Muscle layer of colon (tissue), 2 donors: Measurements from ENCODE around the gene PLCH1.
"Not testable (repeated sequence)": the region's sequence is repeated elsewhere in the genome, so short reads cannot be mapped to it uniquely, and the experiment has no call there.

Experiments
- H3K27ac ChIP-seq: one replicate; pipeline ENCODE4 v1.7.0; 2013; ENCODE audit warnings: low read depth, mild to moderate bottlenecking, low read length, moderate library complexity
- H3K27me3 ChIP-seq, 2 donors: one replicate each; pipeline ENCODE4 v1.7.0; 2013; ENCODE audit warnings: low read length in 2 of 2, mild to moderate bottlenecking in 2 of 2; ENCODE audit not compliant: insufficient read depth in 2 of 2, control insufficient read depth in 1 of 2
- H3K36me3 ChIP-seq: one replicate; pipeline ENCODE4 v1.7.0; 2013; ENCODE audit warnings: mild to moderate bottlenecking, low read length; ENCODE audit not compliant: insufficient read depth
- H3K4me1 ChIP-seq: one replicate; pipeline ENCODE4 v1.7.0; 2013; ENCODE audit warnings: mild to moderate bottlenecking, low read length; ENCODE audit not compliant: insufficient read depth
- H3K4me3 ChIP-seq, 2 donors: one replicate each; pipeline ENCODE4 v1.7.0; 2013; ENCODE audit warnings: low read length in 2 of 2, low read depth in 1 of 2, mild to moderate bottlenecking in 1 of 2, moderate library complexity in 1 of 2
- H3K9ac ChIP-seq: one replicate; pipeline ENCODE4 v1.7.0; 2013; ENCODE audit warnings: low read length
- H3K9me3 ChIP-seq: one replicate; pipeline ENCODE4 v1.7.0; 2013; ENCODE audit warnings: mild to moderate bottlenecking, low read length
- donor health status: abdominal sarcoma.
- donor health status: Adenocarcinoma of cecum.

Gene PLCH1

GRCh38 chr3:155637567-155637966 lies 107.3 kb downstream of the PLCH1 start:
- no peak overlapping the region for H3K4me3 ChIP-seq
- H3K4me1 ChIP-seq: no peaks in the 10 kb centered on the region
- no peaks in the 10 kb centered on the region for H3K9me3 ChIP-seq
- H3K9ac ChIP-seq: no peak overlapping the region
- no peaks in the 10 kb centered on the region for H3K27me3 ChIP-seq
- no peaks in the 10 kb centered on the region for H3K36me3 ChIP-seq
- H3K27ac ChIP-seq: no peak overlapping the region

GRCh38 chr3:155635056-155635455 lies 109.8 kb downstream of the PLCH1 start:
- no peaks in the 10 kb centered on the region for H3K4me1 ChIP-seq
- no peak overlapping the region for H3K27ac ChIP-seq
- H3K4me3 ChIP-seq: no peak overlapping the region
- no peaks in the 10 kb centered on the region for H3K9me3 ChIP-seq
- H3K36me3 ChIP-seq: no peaks in the 10 kb centered on the region
- H3K9ac ChIP-seq: no peak overlapping the region
- no peaks in the 10 kb centered on the region for H3K27me3 ChIP-seq

- no peak overlapping the region for H3K4me3 ChIP-seq
- H3K9ac ChIP-seq: no peak overlapping the region
- H3K27ac ChIP-seq: no peak overlapping the region
- no peaks in the 10 kb centered on the region for H3K27me3 ChIP-seq
- H3K36me3 ChIP-seq: no peaks in the 10 kb centered on the region
- H3K4me1 ChIP-seq: no peaks in the 10 kb centered on the region
- H3K9me3 ChIP-seq: no peaks in the 10 kb centered on the region
Measured at GRCh38 chr3:155634121-155634719, 110.7 kb downstream of the PLCH1 start.

GRCh38 chr3:155631323-155632019 lies 113.4 kb downstream of the PLCH1 start:
- no peaks in the 10 kb centered on the region for H3K4me1 ChIP-seq
- H3K27ac ChIP-seq: no peak overlapping the region
- no peak overlapping the region for H3K9ac ChIP-seq

GRCh38 chr3:155629556-155629955 lies 115.3 kb downstream of the PLCH1 start:
- H3K27me3 ChIP-seq: no peaks in the 10 kb centered on the region
- no peaks in the 10 kb centered on the region for H3K4me1 ChIP-seq
- H3K36me3 ChIP-seq: no peaks in the 10 kb centered on the region
- no peak overlapping the region for H3K4me3 ChIP-seq
- no peak overlapping the region for H3K9ac ChIP-seq
- H3K27ac ChIP-seq: no peak overlapping the region
- no peaks in the 10 kb centered on the region for H3K9me3 ChIP-seq

More at GRCh38 chr3:155631323-155632019, 113.4 kb downstream of the PLCH1 start:
- H3K9me3 ChIP-seq: no peaks in the 10 kb centered on the region
- no peaks in the 10 kb centered on the region for H3K36me3 ChIP-seq
- H3K4me3 ChIP-seq: no peak overlapping the region
- H3K27me3 ChIP-seq: no peaks in the 10 kb centered on the region

- H3K27ac ChIP-seq: no peak overlapping the region
- H3K4me3 ChIP-seq: no peak overlapping the region
- no peak overlapping the region for H3K9ac ChIP-seq
- no peaks in the 10 kb centered on the region for H3K4me1 ChIP-seq
- H3K27me3 ChIP-seq: no peaks in the 10 kb centered on the region
- H3K9me3 ChIP-seq: no peaks in the 10 kb centered on the region
- no peaks in the 10 kb centered on the region for H3K36me3 ChIP-seq
Measured at GRCh38 chr3:155629056-155629455, 115.8 kb downstream of the PLCH1 start.

GRCh38 chr3:155622647-155623046 lies 122.2 kb downstream of the PLCH1 start:
- not testable (repeated sequence) for H3K27me3 ChIP-seq, H3K4me1 ChIP-seq, H3K27ac ChIP-seq, H3K9me3 ChIP-seq, H3K36me3 ChIP-seq, H3K4me3 ChIP-seq, H3K9ac ChIP-seq

GRCh38 chr3:155620552-155620951 lies 124.3 kb downstream of the PLCH1 start:
- not testable (repeated sequence) for H3K9me3 ChIP-seq, H3K9ac ChIP-seq, H3K4me1 ChIP-seq, H3K27me3 ChIP-seq, H3K27ac ChIP-seq, H3K36me3 ChIP-seq, H3K4me3 ChIP-seq

GRCh38 chr3:155619118-155619915 lies 125.6 kb downstream of the PLCH1 start:
- Histone ChIP-seq H3K4me1 (no peaks in the 10 kb centered on the region), H3K36me3 (no peaks in the 10 kb centered on the region), H3K27me3 (no peaks in the 10 kb centered on the region), H3K4me3 (no peak overlapping the region), H3K27ac (no peak overlapping the region), H3K9me3 (no peaks in the 10 kb centered on the region), H3K9ac (no peak overlapping the region)

GRCh38 chr3:155618543-155618942 lies 126.3 kb downstream of the PLCH1 start:
- Histone ChIP-seq H3K4me1 (no peaks in the 10 kb centered on the region), H3K27ac (no peak overlapping the region), H3K9ac (no peak overlapping the region), H3K4me3 (no peak overlapping the region), H3K27me3 (no peaks in the 10 kb centered on the region), H3K36me3 (no peaks in the 10 kb centered on the region), H3K9me3 (no peaks in the 10 kb centered on the region)

GRCh38 chr3:155617346-155617925 lies 127.4 kb downstream of the PLCH1 start:
- H3K36me3 ChIP-seq: no peaks in the 10 kb centered on the region
- no peak overlapping the region for H3K9ac ChIP-seq
- no peaks in the 10 kb centered on the region for H3K9me3 ChIP-seq
- H3K4me3 ChIP-seq: no peak overlapping the region
- H3K4me1 ChIP-seq: no peaks in the 10 kb centered on the region
- no peak overlapping the region for H3K27ac ChIP-seq
- no peaks in the 10 kb centered on the region for H3K27me3 ChIP-seq
